ENCODE data around the gene PEX7.
"Not testable (repeated sequence)": the region's sequence is repeated elsewhere in the genome, so short reads cannot be mapped to it uniquely, and the experiment has no call there.

The PEX7 gene

DNA sequence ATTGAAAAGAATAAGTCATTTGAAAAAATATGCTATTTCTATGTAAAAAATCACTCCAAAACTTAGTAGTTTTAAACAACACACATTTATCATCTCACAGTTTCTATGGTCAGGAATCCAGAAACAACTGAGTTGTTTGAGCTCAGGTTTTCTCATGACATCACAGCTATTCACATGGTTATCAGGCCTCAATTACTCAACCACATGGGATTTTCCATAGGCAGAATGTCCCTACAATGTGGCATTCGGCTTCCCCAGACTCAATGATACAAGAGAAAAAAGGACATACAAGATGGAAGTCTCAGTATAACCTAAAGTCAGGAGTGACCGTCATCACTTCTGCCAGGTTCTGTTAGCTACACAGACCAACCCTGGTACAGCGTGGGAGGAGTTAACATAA, 96.3 kb downstream of the PEX7 start:
- no peak for DNase-seq

DNA sequence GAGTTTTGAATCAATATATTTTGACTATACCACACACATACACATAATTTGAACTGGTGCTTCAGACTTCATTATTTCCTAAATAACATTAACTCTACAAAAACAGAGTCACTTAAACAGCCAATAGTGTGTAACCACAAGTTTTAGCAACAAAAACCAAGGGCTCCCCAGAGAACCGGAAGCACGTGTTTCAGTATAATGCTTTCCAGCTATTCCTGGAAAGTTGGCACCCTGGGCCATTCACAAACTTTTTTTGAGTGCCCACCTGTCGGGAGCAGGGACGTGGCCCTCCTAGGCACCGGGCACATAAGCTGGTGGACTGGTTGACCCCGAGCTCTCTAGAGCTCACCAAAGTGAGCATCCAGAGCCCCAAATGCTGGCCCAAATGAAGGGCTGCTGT, 97.8 kb downstream of the PEX7 start:
- no peak for DNase-seq

DNA sequence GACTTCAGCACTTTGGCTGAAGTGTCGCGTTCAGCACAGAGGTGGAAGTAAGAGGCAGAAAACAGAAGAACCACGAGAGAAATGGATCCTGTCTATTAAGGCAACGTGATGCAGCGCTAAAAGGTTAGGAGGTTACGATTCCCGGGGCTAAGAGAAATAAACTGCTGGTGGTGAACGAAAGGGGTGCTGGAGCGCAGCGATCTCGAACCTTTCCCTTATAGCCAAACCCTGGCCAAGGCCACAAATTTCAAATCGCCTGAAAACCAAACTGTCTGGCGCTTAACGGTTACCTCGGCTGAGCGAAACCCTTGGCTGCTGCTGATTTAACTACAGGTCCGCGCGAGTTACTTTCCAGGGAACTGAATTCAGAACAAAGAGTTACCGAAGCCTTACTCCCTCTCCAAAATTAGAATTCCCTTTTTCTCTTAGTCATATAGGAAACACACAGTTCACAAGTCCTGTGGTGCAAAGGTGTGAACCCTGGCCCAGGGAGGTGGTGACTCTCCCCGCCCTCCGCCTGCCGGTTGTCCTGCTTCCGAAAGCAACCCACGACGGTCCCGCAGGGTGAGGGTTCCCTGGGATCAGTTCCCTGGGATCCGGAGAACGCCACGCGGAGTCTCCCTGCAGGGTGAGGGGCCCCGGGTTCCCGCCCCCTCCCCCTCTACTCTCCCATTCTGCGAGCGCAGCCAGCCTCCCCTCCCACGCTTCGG, 98.4 kb downstream of the PEX7 start:
- no peak for DNase-seq

DNA sequence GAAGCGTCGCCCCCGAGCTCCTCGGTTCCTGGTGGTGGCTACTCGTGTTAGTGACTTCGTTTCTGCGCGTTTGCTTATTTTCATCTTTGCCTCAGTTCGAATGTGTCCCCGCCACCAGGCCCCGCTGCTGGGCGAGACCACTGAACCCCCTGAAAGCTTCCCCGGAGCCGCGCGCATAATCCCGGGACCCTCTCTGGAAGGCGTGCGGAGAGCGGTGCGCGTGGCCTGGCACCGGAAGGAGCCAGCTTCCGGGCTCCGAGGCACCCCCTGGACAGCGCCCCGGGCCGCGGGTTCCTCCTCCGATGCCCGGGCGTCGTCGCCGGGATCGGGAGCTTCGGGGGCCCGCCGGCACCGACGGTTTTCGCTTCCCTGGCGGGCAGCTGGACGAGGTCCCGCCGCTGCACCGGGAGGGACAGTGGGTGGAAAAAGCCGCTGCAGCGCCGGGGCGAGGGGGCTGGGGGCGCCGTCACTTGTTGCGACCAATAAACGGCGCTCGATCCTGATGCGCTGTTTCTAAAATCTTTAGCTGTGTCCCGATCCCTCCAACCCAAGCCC, 99.1 kb downstream of the PEX7 start:
- no peak for DNase-seq

DNA sequence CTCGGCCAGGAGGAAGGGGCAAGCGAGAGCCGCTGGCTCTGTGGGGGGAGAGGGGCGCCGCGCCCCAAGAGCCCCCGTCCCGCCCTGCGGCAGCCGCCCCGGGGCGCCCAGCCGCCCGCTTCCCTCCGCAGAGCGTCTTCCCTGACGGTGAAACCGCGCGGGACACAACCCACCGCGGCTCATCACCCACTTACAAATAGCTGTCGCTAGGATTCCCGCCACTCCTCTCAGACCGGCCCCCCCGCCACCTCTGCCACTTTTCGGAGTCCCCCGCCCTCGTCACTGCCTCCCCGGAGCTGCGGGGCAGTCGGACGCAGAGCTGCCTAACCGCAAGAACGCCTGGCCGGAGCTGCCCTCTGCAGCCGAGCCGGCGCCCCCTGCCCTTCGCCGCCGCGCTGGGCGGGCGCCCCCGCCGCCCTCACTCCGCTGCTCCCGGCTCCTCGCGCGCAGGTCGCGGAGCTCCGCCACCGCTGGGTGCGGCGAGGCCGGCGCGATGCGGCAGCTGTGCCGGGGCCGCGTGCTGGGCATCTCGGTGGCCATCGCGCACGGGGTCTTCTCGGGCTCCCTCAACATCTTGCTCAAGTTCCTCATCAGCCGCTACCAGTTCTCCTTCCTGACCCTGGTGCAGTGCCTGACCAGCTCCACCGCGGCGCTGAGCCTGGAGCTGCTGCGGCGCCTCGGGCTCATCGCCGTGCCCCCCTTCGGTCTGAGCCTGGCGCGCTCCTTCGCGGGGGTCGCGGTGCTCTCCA, 99.7 kb downstream of the PEX7 start, which contains the start of gene SLC35D3:
Gene SLC35D3 (plus strand): TSS at position 366 of the 749 bp plus-strand sequence. CDS start 128 bp downstream, at position 494.
- no peak for DNase-seq

DNA sequence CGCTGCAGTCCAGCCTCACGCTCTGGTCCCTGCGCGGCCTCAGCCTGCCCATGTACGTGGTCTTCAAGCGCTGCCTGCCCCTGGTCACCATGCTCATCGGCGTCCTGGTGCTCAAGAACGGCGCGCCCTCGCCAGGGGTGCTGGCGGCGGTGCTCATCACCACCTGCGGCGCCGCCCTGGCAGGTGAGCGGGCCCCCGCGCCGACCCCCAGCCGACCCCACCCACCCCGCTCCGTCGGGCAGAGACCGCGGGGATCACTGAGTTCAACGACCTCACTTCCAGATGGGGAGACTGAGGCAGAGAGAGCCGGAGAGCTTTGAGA, 100.3 kb downstream of the PEX7 start:
- no peak for DNase-seq

DNA sequence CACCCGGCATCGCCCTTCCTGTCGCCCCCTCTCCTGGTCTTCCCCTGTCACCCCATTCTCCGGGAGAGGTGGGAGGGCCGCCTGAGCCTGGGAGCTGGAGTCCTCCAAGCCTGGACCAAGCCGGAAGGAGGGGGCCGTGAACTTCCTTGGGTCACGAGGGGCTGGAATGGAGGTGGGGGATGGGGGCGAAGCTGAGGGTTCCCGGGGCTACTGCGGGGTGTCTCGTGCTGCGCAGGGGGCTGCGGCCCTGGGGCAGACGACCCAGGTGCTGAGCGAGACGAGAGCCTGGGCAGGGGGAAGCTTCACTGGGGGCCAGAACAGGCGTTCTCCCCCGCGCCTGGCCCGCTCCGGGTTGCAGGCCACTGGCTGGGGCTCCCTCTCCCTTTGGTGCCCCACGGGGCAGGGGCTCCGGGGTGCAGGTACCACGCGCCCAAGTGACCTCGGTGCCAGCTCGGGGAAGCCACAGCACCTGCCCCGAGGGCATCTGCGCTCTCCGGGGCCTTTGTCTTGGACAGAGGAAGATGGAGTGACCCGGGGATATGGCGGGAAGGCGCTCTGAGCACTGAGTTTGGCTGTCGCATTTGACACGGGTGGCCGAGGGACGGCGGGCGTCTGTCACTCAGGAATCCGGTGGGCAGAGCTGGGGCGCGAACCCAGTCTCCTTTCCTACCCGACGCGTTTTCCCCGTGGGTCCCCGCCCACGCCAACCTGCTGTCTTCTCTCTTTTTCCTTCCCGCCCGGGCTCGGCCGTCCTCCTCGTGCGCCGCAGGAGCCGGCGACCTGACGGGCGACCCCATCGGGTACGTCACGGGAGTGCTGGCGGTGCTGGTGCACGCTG, 100.9 kb downstream of the PEX7 start:
- DNase-seq, result no peak

DNA sequence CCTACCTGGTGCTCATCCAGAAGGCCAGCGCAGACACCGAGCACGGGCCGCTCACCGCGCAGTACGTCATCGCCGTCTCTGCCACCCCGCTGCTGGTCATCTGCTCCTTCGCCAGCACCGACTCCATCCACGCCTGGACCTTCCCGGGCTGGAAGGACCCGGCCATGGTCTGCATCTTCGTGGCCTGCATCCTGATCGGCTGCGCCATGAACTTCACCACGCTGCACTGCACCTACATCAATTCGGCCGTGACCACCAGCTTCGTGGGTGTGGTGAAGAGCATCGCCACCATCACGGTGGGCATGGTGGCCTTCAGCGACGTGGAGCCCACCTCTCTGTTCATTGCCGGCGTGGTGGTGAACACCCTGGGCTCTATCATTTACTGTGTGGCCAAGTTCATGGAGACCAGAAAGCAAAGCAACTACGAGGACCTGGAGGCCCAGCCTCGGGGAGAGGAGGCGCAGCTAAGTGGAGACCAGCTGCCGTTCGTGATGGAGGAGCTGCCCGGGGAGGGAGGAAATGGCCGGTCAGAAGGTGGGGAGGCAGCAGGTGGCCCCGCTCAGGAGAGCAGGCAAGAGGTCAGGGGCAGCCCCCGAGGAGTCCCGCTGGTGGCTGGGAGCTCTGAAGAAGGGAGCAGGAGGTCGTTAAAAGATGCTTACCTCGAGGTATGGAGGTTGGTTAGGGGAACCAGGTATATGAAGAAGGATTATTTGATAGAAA, 101.7 kb downstream of the PEX7 start:
- no peak for DNase-seq

DNA sequence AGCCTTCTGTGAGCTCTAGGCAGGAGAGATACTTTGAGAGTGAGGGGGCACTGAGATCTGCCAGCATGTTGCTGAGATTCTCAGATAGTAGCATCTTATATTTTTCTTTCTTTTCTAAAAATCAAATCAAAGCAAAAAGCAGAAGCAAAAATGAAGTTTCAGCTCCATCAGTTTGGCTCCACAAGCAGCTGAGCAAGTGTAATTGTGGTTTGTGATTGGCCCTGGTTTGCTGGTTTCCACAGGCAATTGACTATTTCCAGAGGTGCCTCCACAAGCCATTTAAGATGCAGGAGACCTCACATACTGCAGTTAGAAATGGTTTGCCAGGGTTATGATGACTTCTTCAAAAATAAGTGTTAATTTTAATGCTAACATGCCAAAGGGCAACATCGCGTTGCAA, 104.0 kb downstream of the PEX7 start:
- no peak for DNase-seq

DNA sequence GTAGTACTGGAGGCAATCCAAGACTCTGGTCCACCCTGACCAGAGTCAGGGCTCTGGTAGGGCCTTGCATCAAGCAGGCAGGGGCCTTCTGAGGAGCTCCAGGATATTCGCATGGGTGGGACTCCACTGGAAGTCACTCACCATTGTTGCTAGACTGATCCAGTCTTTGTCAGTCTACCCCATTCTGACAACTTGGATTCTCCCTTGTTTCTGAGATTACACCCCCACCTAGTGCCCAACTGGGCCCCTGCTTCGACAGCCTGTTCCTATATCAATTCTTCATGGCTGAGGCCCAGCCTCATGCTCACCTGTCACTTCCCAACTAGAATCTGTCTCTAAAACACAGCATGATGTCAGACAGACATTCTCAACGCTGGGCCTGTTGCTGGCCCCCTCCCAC, 104.9 kb downstream of the PEX7 start:
- no peak for DNase-seq

DNA sequence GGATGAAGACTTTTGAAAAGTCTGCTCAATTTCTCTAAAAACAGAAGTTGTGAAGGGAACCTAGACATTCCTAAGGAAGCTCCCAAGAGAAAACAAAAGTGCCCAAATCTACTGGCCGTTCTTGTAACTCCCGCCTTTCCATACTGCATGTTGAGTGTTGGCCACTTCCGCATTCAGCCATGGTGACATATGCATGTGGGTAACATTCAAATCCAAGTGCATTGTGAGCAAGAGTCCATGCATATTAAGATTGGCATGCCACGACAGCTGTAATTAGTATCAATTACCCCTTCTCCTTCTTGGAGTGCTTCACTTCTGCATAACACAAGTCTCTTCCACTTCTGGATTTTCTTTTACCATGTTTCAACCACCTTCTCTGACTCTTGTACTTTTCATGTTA, 108.1 kb downstream of the PEX7 start:
- no peak for DNase-seq

DNA sequence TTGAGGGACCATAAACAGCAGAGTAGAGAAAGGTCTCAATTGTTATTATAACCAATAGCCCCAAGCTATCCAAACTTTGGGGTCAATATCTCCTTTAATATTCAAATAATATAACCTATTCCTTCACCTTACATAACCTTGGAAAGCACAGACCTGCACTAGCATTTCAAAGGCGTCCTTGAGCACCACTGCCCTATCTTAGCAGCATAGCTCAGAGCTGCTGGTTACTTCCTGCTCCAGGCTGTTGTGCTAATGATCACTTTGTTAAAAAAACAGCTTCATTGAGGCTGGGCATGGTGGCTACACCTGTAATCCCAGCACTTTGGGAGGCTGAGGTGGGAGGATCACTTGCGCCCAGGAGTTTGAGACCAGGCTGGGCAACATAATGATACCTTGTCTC, 110.2 kb downstream of the PEX7 start:
- no peak for DNase-seq

DNA sequence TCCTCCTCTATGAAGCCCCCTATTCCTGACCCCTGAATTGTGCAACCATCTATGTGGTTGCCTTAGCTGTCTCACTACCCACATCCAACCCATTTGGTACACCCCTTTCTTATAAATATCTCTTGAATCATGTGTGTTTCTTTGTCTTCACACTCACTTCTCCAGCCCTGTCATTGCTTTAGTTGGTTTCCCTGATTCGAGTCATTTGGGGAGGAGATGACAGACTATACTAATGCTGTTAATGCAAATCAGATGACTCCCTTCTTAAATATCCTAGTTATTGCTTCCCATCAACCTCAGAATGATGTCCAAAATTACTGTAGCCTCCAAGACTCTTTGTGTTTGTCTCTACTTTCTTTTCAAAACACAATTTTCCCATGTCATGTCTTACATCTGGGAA, 122.7 kb downstream of the PEX7 start:
- DNase-seq, result no peak

DNA sequence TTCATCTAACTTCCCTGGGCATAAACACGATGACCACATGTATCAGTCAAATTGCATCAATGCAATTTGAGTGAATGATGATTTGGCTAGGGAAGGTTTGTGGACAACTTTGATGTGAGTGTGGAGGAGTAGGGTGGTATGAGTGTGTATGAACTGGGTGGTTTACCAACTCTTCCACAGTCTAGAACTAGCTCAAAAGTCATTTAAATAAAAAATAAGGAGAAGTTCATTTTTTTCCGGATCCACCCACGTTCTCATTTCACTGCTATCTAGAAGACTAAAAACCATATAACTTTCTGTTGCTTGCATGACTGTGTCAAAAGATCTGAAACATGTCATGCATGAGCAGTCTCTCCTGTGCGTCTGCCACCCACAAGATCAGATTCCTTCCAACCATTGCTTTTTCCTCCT, 123.3 kb downstream of the PEX7 start:
- no peak for DNase-seq

DNA sequence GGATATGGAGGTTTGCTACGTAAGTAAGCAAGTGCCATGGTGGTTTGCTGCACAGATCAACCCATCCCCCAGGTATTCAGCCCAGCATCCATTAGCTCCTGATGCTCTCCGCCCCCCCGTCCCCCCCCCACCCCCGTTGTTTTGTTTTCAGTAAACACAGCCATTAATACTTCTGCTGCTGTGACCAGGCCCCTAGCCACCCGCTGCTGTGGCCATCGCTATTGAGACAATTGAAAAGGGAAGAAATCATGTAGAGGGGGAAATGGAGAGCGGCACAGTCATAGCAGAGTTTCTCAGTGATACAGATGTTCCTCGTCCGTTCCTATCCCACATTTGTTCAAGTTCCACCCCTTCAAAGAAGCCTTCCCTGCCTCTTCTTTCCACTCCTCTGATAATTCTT, 124.6 kb downstream of the PEX7 start:
- no peak for DNase-seq

DNA sequence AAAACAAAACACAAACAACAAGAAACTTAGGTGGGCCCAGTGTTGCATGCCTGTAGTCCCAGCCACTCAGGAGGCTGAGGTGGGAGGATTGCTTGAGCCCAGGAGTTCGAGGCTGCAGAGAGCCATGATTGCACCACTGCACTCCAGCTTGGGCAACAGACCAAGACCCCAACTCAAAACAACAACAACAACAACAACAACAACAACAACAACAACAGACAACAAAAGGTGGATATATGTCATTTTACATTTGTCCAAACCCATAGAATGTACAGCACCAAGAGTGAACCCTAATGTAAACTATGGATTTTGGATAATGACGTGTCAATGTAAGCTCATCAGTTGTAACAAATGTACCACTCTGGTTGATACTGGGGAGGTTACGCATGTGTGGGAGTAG, 127.6 kb downstream of the PEX7 start:
- DNase-seq, result not testable (repeated sequence)

DNA sequence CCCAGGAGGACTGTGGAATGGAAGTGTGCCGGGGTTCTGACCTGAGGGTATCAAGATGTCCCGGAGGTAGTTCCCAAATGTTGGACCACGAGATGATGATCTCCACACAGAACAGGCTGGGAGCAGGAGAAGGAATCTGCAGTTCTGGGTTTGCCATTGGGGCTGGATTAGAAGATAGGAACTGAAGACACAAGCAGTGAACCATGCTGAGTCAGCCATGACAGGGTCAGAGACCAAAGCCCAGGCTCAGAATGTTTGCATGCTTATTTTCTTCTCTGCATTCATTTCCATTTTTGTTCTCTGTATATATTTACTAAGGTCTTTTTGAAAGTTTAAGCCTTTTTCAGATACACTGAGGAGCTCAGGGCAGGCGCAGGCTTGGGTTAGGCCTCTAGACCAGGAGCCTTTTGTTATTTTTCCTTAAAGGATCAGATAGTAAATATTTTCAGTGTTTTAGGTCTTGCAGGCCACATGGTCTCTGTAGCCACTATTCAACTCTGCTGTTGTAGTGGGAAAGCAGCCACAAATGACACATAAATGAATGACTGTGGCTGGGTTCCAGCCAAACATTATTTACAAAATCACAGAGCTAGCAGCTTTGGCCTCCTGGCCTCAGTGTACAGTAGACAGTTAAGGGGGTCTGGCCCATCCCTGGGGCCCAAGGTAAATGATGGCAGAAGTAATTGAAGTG, 128.2 kb downstream of the PEX7 start:
- no peak for DNase-seq

DNA sequence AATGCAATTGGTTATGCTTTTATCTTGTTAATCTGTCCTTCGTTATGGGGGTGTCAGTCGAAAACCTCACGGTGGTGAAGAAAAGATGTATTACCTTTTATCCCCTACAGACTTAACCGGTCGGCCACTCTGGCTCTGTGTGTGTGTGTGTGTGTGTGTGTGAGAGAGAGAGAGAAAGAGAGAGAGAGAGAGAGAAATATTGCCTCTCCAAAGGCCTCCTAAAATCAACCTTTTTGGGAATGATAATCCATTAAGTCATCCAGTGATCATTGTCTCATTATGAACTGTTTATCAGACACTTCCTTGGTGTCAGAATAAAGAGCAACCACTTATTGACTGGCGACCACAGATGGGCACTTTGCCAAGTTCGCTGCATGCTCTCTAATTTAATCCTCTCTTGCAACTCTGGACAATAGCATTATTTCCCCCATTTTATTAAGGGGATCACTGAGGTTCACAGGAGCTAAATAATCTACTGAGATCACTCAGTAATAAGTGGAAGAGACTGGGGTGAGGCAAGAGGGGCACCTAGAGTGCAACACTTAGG, 130.4 kb downstream of the PEX7 start:
- no peak for DNase-seq

DNA sequence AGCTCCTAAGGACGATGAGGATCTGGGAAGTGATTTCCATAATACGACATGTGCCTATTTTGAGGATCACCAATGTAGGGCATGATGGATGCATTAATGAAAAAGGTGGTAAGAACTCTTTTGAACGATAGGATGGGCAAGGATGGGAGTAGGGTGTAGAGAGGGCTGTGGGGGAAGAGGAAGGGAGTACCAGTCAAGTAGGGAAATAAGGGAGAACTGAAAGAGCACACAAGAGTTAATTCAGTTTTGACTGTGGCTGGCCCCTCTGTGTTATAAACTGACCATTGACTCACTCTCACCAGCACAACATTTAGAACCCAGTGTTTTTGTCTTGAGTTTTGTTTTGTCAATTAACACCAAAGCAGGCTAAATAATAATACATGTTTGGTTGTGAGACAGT, 132.7 kb downstream of the PEX7 start:
- no peak for DNase-seq

DNA sequence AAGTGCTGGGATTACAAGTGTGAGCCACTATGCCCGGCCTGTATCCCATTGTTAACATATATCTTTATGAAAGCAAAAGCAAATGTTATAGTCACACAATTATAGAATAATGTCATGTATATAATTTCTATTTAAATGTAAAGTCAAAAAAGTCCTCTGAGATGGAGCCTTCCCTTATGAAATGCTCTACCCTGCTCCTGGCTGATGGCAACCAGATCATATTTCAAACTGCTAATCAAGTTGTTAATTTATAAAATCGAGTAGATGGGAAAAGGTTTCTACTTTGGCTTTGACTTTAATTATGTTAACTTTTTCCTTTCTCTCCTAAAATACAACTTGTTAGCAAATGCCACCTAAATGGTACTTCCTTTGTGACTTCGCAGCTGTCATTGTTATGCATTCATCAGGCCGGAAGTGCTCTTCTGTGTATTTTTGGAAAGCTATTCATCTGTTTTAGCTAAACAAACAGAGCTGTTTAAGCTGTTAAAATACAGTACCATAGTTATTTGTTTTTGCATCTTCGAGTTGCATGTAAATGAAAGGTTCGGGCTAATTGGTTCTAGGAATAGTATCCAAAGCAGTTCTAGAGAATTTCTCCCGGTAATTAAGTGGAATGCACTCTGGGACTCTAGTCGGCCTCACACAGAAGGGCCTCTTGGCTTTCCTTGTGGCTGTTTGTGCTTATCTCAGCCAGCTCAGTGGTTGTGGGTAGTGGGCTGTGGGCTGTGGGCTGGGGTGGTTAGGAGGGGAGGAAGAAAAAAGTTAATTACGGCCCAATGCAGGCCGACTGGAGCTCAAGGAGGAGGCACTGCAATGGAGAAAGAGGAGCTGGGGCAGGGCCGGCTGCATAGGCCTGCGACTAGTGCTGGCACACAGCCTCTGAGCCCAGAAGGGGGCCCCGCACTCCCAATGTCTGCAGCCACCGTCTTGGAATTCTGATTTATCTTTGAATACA, 134.5 kb downstream of the PEX7 start:
- DNase-seq, result no peak

DNA sequence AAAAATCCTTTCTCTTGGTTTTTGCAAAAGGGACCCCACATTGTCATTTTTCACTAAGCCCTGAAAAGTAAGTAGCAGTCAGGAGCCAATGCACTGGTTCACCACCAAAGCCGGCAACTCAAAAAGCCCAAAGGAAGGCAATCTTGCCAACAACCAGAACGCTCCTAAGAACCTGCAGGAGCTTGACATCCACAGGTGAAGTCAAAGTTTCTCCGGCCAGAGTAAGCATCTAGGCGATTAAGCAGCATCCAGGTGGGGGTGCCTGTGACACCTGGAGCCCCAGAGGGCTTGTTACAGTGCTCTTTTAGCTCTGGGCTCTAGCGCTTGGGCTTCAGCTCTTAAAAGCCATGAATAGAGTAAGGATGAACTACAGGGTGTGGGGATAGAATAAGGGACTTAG, 135.8 kb downstream of the PEX7 start:
- DNase-seq, result no peak
